NK-92 treated with Interleukin-12 subunit alpha and Interleukin-12 subunit beta, amount 100 ng/mL, for 24 hours (cell line): ENCODE data around the gene MYBPC2.
A peak's percentile ranks its signal among the peaks of the same experiment; 100 is the strongest.
"Not testable (repeated sequence)": the region's sequence is repeated elsewhere in the genome, so short reads cannot be mapped to it uniquely, and the experiment has no call there.

Source experiments
- DNase-seq: peaks from one replicate; lab custom pipeline; 2025; lab: John Stamatoyannopoulos, UW

MYBPC2 gene

GRCh38 chr19:50428772-50429463, 3.8 kb upstream of the MYBPC2 start:
- DNase-seq = no peak

- no peak for DNase-seq
Measured at GRCh38 chr19:50430888-50431342, 1.8 kb upstream of the MYBPC2 start.

DNA sequence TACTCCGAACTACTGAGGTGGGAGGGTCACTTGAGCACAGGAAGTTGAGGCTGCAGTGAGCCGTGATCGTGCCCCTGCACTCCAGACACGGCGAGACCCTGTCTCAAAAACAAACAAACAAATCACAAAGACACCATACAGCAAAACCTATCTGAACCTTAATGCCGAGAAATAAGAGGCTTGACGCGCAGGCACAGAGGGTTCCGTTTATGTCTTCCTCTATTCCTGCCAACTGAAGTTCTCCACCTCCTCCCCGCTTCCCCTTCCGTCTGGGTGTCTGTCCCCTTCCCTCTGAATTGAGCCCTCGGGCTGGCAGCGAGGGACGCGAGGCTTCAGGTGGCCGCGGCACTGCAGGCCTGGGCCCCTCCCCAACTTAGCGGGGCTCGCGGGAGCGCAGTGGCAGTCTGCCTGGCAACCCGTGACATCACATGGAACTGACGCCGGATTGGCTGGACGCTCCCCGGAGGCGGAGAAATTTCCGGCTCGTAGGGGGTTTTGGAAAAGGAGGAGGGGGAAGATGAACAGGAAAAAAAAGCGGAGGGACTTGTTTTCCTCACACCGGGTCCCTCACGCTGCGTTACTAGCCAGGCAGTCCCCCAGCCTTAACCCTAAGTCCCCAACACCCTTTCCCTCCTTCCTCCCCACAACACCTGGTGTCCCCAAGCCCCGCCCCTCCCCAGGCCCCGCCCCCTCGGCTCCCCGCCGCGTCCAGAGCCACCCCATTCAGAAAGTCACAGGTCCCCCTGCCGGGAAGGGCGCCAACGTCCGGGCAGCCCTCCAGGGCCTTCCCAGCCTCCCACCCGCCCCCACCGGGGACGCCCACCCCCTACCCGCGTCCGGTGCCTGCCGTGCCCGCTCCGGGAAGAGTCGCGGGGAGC, 1.1 kb upstream of the MYBPC2 start:
- DNase-seq = peak; percentile 37

- DNase-seq = no peak
Measured at GRCh38 chr19:50433201-50434180, 799 bp downstream of the MYBPC2 start.

DNA sequence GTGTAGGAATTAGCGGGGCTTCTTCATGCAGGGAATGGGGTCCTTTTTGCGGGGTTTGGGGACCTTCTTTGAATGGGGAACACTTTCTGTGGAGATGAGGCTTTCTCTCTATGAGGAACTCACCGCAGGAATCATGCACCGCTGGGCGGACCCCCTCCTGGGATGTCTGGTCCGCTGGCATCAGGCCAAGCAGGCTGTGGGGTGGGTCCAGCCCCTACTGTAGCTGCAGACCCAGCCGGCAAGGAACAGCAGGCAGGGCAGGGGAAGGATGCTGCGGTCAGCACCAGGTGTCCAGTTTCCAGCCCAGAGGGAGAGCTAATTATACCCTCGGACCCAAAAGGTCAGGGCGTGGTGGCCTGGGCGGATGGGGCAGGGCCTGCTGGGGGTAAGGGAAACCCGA, 1.8 kb downstream of the MYBPC2 start:
- DNase-seq = no peak

GRCh38 chr19:50435221-50435620, 2.5 kb downstream of the MYBPC2 start:
- no peak for DNase-seq

GRCh38 chr19:50435627-50436026, 2.9 kb downstream of the MYBPC2 start:
- no peak for DNase-seq

DNA sequence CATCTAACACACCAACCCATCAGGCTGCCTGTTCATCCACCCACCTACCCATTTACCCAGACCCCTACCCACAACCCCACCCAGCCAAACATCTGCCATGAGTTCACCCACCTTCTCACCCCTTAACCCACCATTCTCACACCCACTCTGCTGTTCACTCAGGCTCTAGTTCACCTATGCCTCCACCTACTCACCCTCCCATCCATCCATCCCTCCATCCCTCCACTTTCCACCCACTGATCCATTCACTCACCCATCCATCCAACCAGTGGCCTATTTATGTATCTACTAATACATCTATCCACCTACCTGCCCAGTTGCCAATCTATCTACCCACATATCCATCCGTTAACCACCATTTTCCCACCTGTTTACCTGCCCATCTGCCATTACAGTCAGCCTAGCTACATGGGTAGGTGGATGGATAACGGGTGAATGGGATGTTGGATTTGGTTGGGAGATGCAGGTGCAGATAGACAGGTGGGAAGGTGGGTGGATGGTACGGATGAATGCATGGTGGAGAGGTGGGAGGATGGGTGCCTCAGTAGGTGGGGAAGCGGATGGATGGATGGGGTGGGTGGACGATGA, 5.3 kb downstream of the MYBPC2 start:
- no peak for DNase-seq

GRCh38 chr19:50439130-50439529, 6.4 kb downstream of the MYBPC2 start:
- DNase-seq = not testable (repeated sequence)

DNA sequence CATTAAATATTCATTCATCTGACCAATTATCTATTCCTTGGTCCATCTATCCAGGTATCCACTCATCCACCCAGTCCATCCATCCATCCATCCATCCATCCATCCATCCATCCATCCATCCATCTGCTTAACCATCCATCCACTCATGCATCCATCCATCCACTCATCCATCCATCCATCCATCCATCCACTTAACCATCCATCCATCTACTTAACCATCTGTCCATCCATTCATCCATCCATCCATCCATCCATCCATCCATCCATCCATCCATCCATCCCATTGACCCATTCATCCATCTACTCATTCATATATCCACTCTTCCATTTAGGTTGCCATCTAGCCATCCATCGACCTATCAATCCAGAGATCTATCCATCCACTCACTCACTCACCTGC, 11.4 kb downstream of the MYBPC2 start:
- no peak for DNase-seq

DNA sequence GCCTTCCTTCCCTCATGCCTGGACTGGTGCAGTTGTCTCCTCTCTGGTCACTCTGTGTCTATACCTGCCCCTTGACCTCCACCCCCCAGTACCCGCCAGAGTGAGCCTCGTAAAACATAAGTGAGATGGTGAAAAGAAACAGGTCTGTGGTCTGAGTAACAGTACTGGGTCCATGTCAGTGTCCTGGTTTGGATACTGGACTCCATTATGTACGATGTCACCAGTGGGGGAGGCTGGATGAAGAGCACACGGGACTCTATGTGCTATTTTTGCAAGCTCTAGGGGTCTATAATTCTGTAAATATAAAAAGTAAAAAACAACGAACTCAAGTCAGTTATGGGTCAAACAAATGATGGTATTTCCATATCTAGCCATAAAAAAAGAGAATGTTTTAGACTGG, 14.4 kb downstream of the MYBPC2 start:
- DNase-seq = no peak

DNA sequence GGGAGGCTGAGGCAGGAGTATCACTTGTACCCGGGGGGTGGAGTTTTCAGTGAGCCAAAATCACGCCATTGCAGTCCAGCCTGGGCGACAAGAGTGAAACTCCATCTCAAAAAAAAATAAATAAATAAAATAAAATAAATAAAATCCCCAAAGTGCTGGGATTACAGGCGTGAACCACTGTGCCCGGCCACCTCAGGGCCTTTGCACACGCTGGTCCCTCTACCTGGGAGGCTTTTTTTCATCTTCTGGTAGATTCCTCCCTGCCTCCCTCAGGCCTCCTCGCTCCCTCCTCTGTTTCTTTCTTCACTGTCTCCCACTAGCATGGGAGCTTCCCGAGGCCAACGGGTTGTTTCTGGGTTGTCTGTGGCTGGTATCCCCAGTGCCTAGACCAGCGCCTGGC, 15.1 kb downstream of the MYBPC2 start:
- DNase-seq = no peak

DNA sequence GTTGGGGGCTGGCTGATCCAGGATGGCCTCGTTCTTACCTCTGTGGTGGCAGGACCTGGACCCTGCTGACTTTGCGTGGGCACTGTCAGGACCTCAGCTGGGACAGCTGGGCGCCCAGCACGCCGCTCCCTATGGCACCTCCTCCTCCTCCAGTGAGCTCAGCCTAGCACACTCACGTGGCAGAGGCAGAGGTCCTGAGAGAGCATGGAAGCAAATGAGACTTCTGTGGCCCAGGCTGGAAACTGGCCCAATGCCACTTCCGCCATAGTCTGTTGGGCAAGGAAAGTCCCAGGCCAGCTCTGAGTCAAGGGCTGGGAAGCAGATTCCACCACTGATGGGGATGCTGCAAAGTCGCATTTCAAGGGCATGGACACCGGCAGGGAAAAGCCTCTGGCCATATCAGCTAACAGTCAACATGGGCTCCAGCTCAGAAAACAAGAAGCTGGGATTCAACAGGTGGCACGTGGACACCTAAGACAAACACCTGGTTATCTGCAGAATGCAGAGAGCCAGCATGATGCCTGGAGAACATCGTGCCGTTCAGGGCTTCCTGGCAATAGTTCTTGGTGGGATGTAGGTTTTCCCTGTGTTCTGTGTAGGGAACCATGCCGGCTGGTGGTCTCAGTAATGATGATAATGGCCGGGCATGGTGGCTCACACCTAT, 16.7 kb downstream of the MYBPC2 start:
- DNase-seq = no peak

DNA sequence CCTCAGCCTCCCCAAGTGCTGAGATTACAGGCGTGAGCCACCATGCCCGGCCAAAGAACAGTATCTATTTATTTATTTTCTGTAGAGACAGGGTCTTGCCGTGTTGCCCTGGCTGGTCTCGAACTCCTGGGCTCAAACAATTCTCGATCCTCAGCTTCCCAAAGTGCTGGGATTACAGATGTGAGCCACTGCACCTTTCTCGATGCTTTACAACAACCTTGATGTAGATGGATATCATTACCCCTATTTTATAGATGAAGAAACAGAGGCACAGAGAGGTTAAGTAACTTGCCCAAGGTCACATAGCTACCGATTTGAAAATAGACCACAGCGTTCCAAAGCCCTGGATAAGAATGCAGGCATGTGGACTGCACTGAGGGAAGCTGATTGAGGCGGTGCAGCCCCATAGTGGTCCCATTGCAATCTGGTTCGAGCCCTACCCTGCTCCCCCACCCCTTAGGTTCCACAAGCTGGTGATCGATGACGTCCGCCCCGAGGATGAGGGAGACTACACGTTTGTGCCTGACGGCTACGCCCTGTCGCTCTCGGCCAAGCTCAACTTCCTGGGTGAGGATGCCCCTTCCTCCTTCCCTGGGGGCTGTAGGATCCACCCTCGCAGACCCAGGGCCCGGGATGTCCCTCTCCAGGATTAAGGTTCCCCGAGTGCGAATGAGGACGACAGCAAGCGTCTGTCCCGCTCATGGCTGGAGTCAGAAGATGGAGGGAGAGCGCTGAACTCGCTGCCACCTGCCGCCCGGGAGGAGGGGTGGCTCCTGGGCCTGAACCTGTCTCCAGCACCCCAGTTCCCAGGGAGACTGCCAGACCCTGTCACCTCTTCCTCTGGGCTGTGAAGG, 17.9 kb downstream of the MYBPC2 start:
- no peak for DNase-seq

DNA sequence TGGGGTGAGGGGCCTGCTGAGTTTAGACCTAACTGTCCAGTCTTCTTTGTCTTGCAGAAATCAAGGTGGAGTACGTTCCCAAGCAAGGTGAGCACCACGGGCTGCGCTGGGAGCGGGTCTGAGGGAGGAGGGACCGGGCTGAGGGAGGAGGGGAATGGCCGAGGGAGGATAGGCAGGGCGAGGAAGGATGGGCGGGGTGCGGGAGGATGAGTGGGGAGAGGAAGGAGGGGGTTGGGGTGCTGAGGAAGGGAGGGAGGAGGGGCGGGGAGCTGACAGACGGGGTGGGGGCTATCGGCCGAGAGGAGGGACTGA, 18.5 kb downstream of the MYBPC2 start:
- DNase-seq = no peak

- DNase-seq = no peak
Measured at GRCh38 chr19:50453243-50453642, 20.6 kb downstream of the MYBPC2 start.

GRCh38 chr19:50455992-50456391, 23.3 kb downstream of the MYBPC2 start:
- DNase-seq = no peak

- no peak for DNase-seq
Measured at GRCh38 chr19:50457300-50457699, 24.6 kb downstream of the MYBPC2 start.

DNA sequence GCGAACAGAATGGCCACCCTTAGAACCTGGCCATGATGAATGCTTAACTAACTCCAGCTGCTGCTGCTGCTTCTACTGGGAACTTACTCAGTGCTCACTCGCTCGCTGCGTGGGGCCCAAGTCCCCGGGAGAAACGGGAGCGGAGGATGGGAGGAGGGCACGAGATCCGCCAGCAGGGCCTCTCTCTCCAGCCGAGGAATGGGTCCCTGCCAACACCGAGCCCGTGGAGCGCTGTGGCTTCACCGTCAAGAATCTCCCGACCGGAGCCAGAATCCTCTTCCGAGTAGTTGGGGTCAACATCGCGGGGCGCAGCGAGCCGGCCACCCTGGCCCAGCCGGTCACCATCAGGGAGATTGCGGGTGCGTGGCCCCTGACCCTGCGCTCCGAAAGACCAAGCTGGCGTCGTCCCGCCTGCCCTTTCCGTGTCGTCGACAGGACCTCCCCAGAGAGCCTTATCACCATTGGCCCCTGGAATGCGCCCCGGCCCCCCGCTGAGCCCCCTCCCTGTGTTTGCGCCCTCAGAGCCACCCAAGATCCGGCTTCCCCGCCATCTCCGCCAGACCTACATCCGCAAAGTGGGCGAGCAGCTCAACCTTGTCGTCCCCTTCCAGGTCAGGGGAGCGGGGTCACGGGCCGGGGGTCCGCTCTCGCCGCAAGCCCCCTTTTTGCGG, 25.8 kb downstream of the MYBPC2 start:
- no peak for DNase-seq

- no peak for DNase-seq
Measured at GRCh38 chr19:50459067-50459456, 26.4 kb downstream of the MYBPC2 start.
